NCI-H526 (cell line): ENCODE data around the gene PDCD2L.
"Not testable (repeated sequence)": the region's sequence is repeated elsewhere in the genome, so short reads cannot be mapped to it uniquely, and the experiment has no call there.

Source experiments
- DNase-seq, 2 experiments: peaks; one replicate each; lab custom pipeline; 2025; lab: John Stamatoyannopoulos, UW

Gene PDCD2L

GRCh38 chr19:34373601-34374288, 30.5 kb upstream of the PDCD2L start:
- no peak for DNase-seq

- DNase-seq = no peak
These were observed 28.6 kb upstream of the PDCD2L start for GRCh38 chr19:34375598-34375997.

DNA sequence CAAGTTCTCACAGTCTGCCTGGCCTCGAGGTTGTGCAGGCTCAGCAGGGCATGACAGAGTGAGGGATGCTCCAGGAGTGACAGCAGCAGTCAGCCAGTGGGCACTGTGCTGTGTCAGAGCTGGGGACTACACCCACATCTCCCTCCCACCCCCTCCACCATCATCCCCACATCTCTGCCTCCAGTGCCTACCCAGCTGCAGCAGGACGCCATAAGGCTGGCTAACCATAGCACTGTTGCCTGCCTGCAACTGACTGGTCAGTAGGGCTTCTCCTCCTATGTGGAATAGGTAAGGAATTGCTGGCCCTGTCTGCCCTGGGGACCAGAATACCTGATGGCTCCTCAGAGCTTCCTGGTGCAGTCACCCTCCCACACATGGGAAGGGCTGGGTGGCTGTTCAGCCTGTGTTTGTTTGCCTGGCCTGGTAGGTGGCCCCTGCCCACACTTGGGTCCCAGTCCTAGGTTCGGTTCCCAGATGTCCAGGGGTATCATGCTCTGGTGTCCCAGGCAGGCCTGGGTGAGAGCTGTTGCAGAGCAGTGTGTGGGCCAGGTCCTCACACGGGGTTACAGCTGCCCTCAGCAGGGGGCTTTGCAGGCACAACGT, 23.5 kb upstream of the PDCD2L start:
- no peak for DNase-seq

DNA sequence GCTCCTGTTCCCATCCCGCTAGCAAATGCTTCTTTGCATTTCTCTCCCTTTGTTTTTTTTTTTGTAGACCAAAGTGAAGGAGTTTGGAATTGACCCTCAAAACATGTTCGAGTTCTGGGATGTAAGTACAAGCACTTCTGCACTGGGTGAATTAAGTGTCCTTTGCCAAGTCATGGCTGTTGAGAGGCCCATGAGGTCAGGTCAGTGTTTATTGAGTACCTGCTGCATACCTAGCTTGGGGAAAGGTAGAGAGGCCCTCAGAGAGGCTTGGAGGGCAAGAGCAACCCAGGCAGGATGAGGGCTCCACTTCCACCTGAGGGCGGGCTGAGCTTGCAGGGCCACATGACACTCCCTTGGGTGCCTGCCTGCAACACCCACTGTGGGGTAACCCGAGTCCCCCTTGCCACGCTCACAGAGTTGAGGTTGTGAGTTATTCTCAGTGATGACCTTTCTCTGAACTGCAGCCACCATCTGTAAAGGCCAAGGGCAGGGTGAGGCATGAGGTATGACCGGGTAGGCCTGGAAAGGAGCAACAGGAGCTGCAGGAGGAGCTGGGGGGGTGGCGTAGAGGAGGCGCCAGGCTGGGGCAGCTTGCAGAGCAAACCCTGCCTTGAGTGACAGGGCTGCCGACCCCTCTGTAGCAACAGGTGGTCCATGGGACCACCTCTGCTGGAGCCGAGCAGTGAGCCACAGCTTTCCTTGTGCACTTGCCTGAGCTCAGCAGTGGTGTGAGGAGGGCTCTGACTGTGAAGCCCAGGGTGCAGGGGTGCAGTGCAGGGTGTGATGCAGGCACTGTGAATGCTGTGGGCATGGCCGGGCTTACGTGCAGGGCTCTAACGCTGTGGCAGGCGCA, 22.6 kb upstream of the PDCD2L start:
- DNase-seq = no peak

- DNase-seq = no peak
These were observed 21.7 kb upstream of the PDCD2L start for GRCh38 chr19:34382471-34382870.

DNA sequence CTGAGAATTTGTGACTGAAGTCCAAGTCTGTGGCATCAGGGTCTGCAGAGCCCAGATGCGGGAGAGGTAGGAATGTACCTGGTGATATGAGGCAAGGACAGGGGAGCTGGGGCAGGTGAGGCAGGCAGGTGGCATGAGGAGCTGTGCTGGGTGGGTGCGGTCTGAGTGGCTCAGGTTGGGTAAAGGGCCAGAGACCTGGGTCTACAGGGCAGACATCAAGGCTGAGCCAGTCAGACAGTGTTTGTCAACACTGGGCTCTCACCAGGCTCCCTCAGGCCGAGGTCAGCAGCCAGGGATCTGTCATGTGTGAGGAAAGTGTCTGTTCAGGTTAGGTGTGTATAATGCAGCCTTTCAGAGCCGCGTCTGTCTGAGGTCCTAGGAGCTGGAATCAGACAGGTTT, 20.6 kb upstream of the PDCD2L start:
- no peak for DNase-seq

GRCh38 chr19:34386645-34387445, 17.4 kb upstream of the PDCD2L start:
- DNase-seq = no peak

GRCh38 chr19:34387446-34387810, 16.8 kb upstream of the PDCD2L start:
- no peak for DNase-seq

GRCh38 chr19:34388745-34389144, 15.5 kb upstream of the PDCD2L start:
- not testable (repeated sequence) for DNase-seq

DNA sequence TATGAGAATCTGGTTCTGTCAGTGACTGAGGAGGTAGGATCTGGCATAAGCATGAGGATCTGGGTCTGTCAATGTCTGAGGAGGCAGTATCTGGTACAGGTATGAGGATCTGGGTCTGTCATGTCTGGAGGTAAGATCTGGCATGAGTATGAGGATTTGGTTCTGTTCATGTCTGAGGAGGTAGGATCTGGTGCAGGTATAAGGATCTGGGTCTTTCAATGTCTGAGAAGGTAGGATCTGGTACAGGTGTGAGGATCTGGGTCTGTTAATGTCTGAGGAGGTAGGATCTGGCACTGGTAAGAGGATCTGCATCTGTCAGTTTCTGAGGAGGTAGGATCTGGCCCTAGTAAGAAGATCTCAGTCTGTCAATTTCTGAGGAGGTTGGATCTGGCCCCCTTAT, 12.4 kb upstream of the PDCD2L start:
- no peak for DNase-seq

DNA sequence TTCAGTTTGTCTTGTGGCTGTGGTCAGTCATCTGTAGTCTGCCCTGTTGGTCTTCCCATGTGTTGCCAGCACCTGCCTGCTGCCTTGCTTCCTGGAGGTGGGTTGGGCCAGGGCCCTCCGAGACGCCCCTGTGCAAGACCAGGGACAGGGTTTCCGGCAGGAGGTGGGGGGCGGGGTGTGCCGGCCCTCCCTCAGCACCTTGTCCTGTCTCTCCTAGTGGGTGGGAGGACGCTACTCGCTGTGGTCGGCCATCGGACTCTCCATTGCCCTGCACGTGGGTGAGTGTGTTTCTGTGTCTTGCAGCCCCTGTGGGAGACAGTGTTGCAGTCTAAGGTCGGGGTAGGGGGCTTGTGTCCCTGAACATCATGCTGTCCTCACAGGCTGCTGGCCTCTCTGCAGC, 11.2 kb upstream of the PDCD2L start:
- no peak for DNase-seq

DNA sequence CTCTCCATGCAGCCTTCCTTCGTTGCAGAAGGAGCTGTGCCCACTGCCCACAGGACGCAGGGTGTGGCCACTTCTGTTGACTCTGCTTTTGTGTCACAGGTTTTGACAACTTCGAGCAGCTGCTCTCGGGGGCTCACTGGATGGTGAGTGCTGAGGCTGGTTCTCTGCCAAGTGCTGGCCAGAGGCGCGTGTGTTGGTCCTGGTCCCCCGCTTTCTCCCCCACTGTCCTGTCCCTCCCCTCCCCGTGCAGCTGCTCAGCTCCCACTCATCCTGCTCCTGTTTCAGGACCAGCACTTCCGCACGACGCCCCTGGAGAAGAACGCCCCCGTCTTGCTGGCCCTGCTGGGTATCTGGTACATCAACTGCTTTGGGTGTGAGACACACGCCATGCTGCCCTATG, 10.6 kb upstream of the PDCD2L start:
- DNase-seq = no peak

DNA sequence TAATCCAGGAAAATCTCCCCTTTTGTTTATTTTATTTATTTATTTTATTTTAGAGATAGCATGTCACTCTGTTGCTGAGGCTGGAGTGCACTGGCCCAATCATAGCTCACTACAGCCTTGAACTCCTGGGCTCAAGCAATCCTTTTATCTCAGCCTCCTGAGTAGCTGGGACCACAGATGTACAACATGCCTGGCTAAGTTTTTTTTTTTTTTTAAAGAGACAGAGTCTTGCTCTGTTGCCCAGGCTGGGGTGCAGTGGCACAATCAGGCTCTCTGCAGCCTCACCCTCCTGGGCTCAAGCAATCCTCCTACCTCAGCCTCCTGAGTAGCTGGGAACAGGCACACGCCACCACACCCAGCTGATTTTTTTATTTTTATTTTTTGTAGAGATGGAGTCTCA, 6.3 kb upstream of the PDCD2L start:
- no peak for DNase-seq

DNA sequence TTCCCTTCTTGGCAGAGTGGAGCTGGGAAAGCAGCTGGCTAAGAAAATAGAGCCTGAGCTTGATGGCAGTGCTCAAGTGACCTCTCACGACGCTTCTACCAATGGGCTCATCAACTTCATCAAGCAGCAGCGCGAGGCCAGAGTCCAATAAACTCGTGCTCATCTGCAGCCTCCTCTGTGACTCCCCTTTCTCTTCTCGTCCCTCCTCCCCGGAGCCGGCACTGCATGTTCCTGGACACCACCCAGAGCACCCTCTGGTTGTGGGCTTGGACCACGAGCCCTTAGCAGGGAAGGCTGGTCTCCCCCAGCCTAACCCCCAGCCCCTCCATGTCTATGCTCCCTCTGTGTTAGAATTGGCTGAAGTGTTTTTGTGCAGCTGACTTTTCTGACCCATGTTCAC, 4.3 kb upstream of the PDCD2L start:
- DNase-seq = no peak

GRCh38 chr19:34400844-34401243, 3.4 kb upstream of the PDCD2L start:
- not testable (repeated sequence) for DNase-seq

DNA sequence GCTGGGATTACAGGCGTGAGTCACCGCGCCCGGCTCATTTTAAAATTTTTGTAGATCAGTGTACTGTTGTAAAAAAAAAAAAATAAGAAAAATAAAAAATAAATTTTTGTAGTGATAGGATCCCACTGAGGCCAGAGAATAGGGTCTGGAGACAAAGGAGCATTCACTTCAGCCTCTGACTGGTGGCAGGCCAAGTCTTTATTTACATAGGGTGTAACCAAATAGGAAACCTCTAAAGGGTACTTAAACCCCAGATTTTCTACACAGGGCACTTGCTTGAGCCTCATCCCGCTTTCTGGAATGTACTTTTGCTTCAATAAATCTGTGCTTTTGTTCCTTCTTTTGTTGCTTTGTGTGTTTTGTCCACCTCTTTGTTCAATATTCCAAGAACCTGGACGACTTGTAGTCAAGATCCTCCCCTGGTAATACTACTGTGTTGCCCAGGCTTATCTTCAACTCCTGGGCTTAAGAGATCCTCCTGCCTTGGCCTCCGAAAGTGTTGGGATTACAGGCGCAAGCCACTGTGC, 2.1 kb upstream of the PDCD2L start:
- DNase-seq = peak in 1 of 2 experiments; percentile 20

DNA sequence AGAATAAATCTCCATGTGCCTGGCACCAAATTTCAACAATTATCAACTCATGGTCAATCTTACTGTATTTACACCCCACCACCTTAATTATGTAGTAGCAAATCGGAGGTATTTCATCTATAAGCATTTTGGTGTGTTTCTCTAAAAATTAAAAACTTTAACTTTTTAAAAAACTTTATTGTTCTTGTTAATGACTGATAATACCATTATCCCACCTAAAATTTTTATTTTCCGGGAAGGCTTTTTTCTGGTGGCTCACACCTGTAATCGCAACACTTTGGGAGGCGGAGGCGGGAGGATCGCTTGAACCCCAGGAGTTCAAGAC, 453 bp upstream of the PDCD2L start:
- no peak for DNase-seq

- no peak for DNase-seq
These were observed 1.9 kb downstream of the PDCD2L start for GRCh38 chr19:34405892-34406660.

- DNase-seq = no peak
These were observed 4.2 kb downstream of the PDCD2L start for GRCh38 chr19:34408411-34408810.

GRCh38 chr19:34409189-34410164, 5.3 kb downstream of the PDCD2L start:
- DNase-seq = no peak
